HG03439 (cell line): Measurements from ENCODE around the gene HOXB13.
"Not testable (repeated sequence)": the region's sequence is repeated elsewhere in the genome, so short reads cannot be mapped to it uniquely, and the experiment has no call there.

ENCODE experiments used
- ATAC-seq: cut with Tn5 transposase; IDR thresholded peaks from one replicate; pipeline ENCODE4 v1.9.1; 2021; ENCODE audit warnings: mild to moderate bottlenecking, moderate library complexity; ENCODE audit not compliant: unreplicated experiment

The HOXB13 gene

DNA sequence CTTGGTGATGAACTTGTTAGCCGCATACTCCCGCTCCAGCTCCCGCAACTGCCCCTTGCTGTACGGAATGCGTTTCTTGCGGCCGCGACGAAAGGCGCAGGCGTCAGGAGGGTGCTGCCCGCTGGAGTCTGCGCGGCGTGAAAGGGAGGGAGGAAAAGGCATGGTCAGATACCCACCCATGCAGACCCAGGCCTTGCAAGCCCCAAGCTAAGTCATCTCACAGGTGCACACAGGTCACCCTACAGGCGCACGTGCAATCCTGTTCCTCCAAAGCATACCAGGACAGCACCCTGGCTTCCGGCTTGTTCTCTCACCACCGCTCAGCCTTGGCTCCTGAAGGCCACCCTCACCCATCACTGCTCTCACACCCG is 1.6 kb downstream of the HOXB13 start:
- no peak for ATAC-seq

DNA sequence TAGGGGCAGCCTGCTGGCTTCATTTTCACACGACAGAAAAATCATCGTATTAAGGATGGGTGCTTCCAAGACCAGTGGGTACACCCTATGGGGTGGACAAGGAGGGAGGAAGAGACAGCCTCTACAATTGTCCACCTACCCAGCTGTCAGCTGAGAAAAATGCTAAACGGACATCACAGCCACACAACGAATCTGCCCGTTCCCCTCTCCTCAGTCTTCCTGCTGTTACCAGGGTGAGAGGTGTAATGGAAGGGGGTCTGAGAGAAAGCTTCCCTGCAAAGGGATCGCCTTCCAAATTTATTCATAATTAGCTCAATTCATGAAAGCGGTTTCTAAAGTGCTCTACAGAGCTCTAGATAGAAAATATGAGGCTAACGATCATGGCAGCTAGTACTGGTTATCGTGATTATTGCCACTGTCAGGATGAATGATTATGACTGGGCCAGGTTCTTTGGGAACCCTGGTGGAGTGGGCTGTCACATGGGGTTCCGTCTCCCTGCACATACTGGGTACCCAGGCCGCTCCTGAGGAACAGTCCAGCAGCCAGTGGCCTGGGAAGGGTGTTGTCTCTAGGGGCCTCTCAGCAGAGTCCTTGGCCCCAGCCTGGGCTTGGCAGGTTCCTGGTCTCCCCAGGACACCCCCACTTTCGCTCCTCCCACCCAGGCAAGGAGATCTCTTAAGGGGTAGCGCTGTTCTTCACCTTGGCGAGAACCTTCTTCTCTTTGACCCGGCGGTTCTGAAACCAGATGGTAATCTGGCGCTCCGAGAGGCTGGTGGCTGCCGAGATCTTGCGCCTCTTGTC is 2.2 kb downstream of the HOXB13 start:
- no peak for ATAC-seq

DNA sequence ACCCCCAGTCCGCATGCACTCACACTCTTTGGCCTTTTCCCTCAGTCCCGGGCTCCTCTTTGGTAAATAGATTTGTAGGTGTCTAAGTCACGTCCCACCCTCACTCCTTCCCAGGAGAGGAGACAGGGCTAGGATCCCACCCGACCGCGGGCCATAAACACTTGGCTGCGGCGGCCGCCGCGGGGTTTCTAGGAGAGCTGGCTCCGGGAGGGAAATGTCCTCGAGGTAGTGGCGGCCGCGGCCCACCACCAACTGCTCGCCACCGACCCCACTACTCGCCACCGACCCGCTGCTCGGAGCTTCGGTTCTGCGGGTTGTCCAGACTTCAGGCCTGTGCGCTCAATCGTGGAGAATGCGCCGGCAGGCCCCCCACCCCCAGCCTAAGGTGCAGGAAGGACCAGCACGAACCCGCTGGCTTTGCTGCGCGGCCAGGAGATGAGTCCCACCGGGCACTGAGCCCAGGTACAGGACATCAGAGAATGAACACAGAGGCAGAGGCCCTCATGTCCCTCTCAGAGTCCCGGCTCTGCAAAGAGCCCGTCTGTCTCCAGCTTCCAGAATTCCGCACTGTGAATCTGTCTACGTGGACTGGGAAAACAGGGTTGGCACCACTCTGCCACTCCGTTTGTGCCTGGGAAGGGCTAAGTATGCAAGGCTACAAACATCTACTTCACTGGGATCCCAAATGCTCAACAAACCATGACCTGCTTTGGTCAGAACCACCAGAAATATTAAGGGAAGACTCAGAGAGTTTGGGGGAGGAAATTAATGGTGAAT is 3.1 kb downstream of the HOXB13 start:
- no peak for ATAC-seq

DNA sequence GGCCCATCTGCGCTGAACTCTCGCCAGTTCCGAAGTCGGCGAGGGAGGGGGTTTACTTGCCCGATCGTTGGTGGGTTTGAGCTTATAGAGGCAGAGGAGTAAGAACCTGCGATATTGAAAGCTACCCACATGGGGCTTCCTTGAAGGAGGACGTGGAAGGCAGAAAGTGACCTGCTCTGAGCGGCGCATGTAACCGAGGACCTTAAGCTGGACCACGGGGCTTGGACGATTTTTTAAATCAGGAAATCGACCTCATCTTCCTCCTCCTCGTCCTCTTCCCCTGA is 3.6 kb downstream of the HOXB13 start:
- ATAC-seq, result no peak

DNA sequence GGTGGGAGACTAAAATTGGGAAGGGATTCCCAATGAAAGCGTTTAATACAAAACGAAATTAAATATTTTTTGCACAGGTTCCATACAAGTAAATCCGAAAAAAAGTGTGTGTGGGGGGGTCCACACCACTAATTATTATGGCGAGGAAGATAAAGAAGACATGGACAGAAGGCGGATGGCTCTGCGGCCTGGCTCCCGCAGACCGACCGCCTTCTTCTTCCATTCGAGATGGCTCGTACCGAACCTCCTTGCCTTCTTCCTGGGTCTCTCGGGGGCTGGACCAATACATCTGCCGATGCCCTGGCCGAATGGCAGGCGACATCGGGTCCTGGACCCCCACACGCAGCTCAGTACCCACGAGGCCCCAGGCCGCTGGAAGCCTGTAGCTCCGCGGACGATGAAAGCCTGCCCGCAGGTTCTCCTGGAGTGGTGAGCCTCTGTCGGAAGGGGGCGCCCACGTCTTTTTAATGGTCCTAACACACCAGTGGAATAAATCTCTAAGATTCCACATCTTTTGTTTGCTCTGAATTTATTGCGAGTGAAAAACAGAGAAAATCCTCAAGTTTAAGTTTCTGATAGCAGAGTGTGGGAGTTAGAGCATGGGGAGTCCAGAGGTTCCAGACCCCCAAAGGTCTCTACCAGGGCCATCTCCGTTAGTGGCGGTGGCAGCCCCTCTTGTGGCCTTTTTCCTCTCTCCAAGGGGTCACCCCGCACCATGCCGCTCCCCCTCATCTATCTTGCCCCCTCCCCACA is 4.1 kb downstream of the HOXB13 start:
- no peak for ATAC-seq

DNA sequence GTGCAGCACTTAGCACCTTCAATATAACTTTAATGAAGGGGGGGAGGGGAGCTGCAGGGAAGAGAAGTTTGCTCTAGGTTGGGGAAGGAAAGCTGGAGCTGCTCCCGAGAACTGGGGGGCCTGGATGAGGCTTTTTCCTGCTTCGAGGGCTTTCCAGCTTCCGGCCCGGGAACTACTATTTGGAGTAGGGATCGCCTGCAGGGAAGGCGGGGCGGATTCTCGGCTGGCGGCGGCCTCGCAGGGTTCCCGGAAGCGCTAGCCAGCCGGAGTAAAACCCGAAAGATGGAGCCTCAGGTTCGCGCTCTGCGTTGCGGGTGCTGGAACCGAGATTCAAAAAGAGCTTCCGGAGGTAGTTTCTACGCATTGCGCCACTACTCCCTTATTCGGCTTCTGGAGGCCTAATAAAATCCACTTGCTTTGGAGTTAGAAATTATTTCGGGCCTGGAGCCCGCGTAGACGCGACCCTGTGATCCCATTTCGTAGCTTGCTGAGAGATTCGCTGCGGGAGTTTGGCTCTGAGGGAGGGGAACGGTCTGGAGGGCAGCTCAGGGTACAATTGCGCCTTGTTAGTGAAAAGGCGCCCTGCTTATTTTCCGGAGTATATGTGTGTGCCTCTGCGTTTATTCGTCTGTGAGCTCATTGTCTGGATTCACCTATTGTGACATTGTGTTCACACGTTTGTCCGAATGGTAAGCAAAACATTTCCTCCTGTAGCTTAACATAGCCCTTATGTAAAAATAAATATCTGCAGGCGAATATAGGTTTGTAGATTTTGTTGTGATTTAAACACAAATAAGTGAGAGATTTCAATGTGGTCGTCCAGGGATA is 4.9 kb downstream of the HOXB13 start:
- no peak for ATAC-seq

DNA sequence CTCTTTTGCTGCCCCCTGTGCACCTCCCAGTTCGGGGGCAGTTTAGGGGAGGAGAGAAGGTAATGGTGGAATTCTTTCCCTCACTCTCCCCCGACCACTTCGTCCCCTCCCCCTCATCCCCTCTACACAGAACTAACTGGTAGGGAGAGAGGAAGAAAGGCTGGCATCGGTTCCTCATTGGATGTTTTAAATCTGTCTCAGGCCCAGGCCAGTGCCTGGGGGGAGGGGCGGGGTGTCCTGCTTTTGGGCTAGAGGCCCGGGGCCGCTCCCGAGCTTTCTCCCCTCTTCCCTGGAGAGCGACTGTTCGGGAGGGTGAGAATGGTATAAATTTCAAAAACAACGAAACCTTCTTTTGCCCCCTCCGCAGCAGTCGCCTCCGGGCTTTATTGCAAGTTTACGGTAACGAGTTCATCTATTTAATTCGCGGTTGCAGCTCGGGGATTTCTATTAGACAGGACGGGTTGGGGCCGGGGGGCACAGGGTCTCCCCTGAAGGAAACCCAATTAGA is 5.6 kb downstream of the HOXB13 start, which contains the start of gene PRAC2:
Gene PRAC2, plus strand, starts transcription at position 271 of the 508 bp plus-strand sequence. CDS start 1,226 bp downstream, outside the sequence.
- no peak for ATAC-seq

DNA sequence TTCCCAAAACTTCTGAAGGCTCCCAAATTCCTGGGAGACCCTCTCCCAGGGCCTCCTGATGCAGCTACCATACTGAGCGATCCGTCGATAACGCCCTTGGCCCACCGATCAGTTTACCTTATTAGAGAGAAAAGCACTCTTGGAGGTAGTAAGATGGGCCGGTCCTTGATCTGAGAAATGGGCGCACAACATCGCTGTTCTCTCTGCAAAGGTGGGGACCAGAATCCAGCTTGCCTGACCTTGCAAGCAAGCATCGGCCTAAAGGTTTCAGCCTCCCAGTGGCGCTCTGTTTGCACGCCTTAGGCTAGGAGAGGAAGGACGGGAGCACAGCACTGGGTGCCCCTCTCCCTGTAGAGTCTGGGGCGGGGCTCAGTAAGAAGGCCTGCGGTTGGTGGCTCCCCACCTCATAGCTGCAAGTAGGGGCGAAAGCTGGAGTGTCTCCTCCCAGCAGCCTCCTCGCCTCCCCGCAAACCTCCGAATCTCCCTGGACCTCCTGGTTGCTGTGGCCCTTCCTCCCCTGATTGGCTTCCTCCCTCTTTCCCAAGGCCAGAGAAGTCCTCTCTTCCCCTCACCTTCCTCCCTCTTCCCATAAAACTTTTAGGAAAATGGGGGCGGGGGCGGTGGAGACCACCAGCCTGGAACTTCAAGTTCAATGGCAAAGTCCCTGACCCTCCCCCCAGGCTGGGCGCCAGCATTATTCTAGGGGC is 6.2 kb downstream of the HOXB13 start, which contains the start of gene PRAC1:
Gene PRAC1, minus strand, starts transcription at position 318 of the 707 bp plus-strand sequence. Its CDS starts 126 bp downstream, at position 192.
- no peak for ATAC-seq

DNA sequence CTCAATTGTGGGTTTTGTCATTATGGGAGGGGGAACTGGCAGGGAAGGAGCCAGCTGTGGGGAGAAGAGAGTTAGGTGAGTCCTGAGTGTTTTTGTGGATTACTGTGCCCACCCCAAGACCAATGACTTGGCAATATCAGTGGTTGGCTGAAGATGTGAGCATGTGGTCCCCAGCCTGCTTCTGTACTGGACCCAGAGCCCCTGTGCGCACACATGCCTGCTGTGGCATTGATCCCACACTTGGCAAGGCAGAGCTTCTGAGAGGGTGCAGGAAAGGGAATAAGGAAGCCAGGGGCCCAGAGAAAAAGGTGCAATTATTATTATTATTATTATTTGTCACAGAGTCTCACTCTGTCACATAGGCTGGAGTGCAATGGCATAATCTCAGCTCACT is 7.5 kb downstream of the HOXB13 start:
- ATAC-seq, result no peak

DNA sequence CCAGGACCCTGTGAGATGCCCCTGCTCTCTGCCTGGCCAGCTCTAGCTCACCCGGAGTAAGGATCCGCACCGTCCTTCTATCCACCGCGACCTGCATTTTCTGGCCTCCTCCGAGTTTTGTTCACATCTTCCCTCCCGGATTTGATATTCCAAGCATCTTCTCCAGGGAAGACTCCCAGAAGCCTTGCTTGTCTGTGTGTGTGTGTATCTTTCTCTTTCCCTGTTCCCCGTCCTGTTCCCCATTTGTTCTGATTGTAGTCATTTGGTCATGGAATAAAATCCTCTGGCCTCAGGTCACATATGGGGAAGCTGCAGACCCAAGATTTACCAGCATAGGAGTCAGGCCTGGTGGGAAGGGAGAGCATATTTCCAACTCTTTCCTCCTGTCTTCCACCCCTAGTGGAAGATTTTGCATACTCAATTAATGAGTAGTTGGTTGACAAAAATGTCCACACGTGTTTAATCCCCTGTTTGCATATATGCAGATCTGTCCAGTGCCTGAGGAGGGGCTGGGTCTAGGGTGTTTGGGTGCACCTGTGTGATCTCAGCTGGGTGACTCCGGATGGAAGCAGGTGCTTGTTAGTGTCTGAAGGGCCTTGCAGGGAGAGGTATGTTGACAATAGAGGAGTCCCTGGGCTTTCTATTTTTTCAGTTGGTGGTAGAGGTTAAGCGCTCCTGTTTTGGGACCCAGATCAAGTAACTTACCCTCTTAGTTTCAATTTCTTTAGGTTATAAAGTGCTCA is 8.1 kb downstream of the HOXB13 start:
- no peak for ATAC-seq

DNA sequence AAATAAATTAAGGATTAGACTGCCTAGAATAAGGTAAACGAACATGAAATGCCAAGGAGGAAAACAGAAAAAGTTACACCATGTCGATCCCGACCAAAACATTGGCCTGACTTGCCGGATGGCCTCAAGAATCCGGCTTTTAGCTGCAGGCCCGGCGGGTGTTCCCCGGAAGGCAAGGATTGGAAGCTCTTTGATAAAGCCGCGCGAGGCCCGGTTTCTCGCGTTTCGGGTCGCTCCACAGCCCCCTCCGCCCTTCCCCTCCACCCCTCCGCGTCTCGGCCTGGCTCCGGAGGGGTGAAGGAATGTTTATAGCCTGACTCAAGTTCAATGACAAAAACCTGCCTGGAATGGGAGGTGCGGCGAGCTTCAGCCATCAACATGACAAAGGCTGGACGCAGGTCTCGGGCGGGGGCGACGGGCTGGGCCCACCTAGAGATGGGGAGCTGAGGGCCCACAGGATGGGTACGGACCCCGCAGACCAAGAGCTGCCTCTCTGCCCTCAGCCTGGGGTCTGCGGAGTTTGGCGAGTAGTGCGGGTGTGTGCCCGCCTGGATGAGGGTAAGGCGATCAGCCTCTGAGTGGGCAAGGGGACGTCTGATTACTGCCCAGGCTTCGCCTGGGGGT is 8.8 kb downstream of the HOXB13 start:
- no peak for ATAC-seq

DNA sequence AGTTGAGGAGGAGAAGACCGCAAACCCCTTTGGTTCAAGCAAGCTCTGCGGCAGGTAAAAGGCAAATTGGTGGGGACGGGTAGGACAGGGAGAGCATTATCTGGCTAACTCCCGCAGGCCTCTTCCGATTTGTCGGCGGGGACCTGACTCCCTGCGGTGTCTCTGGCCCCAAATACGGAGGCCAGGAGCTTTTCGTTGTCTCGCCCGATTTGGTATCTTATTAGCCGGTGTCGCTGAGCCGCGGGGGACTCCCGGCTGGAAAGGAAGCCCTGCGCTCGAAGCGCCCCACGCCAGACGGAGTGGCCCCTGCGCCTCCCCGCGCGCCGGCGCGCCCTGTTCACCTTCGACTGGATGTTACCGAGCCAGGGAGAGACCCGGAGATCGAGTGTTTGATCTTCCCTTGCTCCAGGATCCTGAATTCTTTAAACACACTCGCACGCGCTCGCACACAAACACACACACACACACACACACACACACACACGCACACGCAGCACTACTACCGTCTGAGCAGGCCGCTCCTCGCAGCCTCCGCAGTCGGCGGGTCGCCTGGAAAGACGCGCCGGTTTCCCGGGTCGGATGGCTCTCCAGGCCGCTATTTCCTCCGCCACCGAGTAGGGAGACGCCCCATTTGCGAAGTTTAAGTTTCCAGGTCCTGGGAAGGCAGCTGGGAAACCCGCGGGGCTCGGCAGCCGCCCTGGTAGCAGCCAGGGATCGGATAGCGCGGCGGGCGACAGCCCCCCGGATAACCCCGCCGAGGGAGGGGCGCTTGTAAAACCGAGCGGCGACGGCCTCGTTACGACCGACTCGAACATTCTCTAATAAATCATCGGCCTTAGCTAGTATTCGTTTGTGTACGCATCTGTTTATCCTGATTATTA is 9.5 kb downstream of the HOXB13 start:
- no peak for ATAC-seq

DNA sequence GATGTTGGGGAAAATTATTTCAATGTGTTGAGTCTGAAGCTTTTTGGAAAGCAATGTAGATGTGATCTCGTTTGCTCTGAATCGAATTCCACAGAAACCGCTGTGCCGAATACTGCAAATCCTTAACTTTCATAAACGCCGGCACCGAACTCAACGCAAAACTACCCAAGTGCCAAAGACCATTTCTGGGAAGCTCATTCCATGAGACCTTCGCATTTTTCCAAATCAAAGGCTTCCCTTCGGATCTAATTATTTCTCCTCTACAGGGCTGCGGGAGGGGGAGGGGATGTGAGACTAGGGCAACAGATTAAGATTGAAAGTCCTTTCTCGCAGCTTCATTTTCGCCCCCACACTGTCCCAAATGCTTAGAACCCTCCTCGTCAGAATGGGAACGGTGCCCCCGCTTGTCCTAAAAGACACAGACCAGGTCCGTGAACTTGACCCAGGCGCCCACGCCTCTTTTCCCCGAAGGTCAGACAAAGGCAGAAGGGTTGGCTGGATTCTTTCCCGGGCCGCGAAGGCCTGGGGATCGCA is 10.3 kb downstream of the HOXB13 start:
- no peak for ATAC-seq

DNA sequence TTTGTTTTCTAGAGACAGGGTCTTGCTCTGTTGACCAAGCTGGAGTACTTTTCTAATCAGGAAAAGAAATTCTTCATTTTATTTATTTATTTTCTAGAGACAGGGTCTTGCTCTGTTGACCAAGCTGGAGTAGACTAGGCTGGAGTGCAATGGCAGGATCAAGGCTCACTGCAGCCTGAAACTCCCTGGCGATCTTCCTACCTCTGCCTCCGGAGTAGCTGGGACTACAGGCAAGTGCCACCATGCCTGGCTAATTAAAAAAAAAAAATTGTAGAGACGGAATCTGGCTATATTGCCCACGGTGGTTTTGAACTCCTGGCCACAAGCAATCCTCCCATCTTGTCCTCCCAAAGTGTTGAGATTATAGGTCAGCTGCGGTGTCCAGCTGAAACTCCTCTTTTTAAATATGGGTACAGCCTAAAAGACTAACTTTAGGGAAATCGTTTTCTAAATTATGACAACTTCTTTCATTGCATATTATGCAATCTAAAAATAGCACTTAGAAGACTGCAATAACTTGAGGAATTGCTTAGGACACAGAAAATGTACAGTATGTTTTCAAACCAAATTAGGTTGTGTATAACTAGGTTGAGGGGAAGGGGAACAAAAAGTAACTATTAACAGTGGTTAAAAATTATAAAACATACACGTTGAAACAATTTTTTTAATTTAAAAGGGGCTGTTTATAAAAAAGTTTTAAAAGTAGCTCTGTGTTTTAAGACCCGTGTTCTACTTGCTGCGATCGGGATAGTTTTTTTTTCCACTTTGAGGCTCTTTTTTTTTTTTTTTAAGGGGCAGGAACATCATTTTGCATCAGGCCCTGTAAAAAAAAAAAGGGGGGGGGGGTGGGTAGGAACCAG is 11.0 kb downstream of the HOXB13 start:
- no peak for ATAC-seq

DNA sequence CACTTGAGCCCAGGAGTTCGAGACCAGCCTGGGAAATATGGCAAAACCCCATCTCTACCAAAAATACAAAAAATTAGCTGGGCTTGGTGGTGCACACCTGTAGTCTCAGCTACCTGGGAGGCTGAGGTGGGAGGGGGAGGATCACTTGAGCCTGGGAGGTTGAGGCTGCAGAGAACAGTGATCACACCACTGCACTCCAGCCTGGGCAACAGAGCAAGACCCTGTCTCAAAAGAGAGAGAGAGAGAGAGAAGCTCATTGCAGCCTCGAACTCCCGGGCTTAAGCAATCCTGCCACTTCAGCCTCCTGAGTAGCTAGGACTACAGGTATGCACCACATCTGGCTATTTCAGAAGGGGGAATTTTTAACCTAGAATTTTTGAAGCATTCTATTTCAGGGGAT is 12.0 kb downstream of the HOXB13 start:
- not testable (repeated sequence) for ATAC-seq
